Neural crest cell (in vitro differentiated cells): ENCODE data around the gene FBXL22. TPM values are rescaled to one million over a fixed set of nuclear protein-coding genes. Genes with fewer than 3 reads are reported as not detected.

ENCODE experiments used
- DNase-seq: peaks from one replicate; pipeline ENCODE4 v3.0.0; 2021; ENCODE audit warnings: low read depth, mixed read lengths, low spot score
- H3K27ac Mint-ChIP-seq: one replicate; pipeline ENCODE4 v1.8.0; 2021; ENCODE audit warnings: mild to moderate bottlenecking, mixed read lengths; ENCODE audit not compliant: unreplicated experiment
- H3K27me3 Mint-ChIP-seq: 2 replicates; pipeline ENCODE4 v1.8.0; 2021; ENCODE audit warnings: low read depth, mild to moderate bottlenecking, mixed read lengths
- H3K36me3 Mint-ChIP-seq: 2 replicates; pipeline ENCODE4 v1.8.0; 2021; ENCODE audit warnings: low read depth, mild to moderate bottlenecking, mixed read lengths
- H3K4me1 Mint-ChIP-seq: 2 replicates; pipeline ENCODE4 v1.8.0; 2021; ENCODE audit warnings: mixed read lengths
- H3K4me3 Mint-ChIP-seq: one replicate; pipeline ENCODE4 v1.8.0; 2021; ENCODE audit warnings: mild to moderate bottlenecking, mixed read lengths
- H3K9me3 Mint-ChIP-seq: 2 replicates; pipeline ENCODE4 v1.8.0; 2021; ENCODE audit warnings: mixed read lengths
- CTCF ChIP-seq: fragments of 200-600 bp; sonication (generic); conservative IDR thresholded peaks from 2 replicates; pipeline ENCODE4 v1.5.0; 2021; ENCODE audit warnings: antibody characterized with exemption, mild to moderate bottlenecking
- total RNA-seq: library from RNA; stranded (reverse); gene quantifications from 2 replicates; pipeline ENCODE4 v1.2.1, GENCODE V29; 2021

FBXL22 gene
- total RNA-seq, 1 donor from 2014 or later, result 0.93 TPM

- Mint-ChIP-seq H3K9me3 (no peaks in the 10 kb centered on the region), H3K4me3 (no peak overlapping the region), H3K4me1 (peaks cover 22% of the 10 kb centered on the region), H3K27ac (peak overlapping the region; percentile 44), H3K27me3 (no peaks in the 10 kb centered on the region), H3K36me3 (peaks cover 19% of the 10 kb centered on the region)
- no peak for DNase-seq
- no peak for TF ChIP-seq CTCF
Measured at GRCh38 chr15:63593705-63594671, 3.2 kb upstream of the FBXL22 start.

- no peak for TF ChIP-seq CTCF
- H3K4me1 Mint-ChIP-seq, result peaks cover 30% of the 10 kb centered on the region
- no peak for DNase-seq
- no peaks in the 10 kb centered on the region for H3K9me3 Mint-ChIP-seq
- H3K4me3 Mint-ChIP-seq, result no peak overlapping the region
- H3K27ac Mint-ChIP-seq, result no peak overlapping the region
- peaks cover 13% of the 10 kb centered on the region for H3K36me3 Mint-ChIP-seq
- no peaks in the 10 kb centered on the region for H3K27me3 Mint-ChIP-seq
Measured at GRCh38 chr15:63595065-63595464, 2.1 kb upstream of the FBXL22 start.

GRCh38 chr15:63595688-63596087 is 1.5 kb upstream of the FBXL22 start:
- Mint-ChIP-seq H3K27ac (no peak overlapping the region), H3K4me1 (peaks cover 31% of the 10 kb centered on the region), H3K36me3 (peaks cover 10% of the 10 kb centered on the region), H3K27me3 (no peaks in the 10 kb centered on the region), H3K4me3 (no peak overlapping the region), H3K9me3 (no peaks in the 10 kb centered on the region)
- no peak for TF ChIP-seq CTCF
- DNase-seq, result no peak

GRCh38 chr15:63596676-63597037 is 530 bp upstream of the FBXL22 start:
- Mint-ChIP-seq H3K4me1 (peaks cover 38% of the 10 kb centered on the region), H3K9me3 (no peaks in the 10 kb centered on the region), H3K27me3 (peaks cover 2% of the 10 kb centered on the region), H3K4me3 (peak overlapping the region; percentile 35), H3K36me3 (peaks cover 5% of the 10 kb centered on the region), H3K27ac (peak overlapping the region; percentile 72)
- TF ChIP-seq CTCF, result no peak
- DNase-seq, result no peak

- Mint-ChIP-seq H3K36me3 (peaks cover 4% of the 10 kb centered on the region), H3K4me3 (peak overlapping the region; percentile 87), H3K27me3 (peaks cover 11% of the 10 kb centered on the region), H3K9me3 (no peaks in the 10 kb centered on the region), H3K27ac (no peak overlapping the region), H3K4me1 (peaks cover 44% of the 10 kb centered on the region)
- TF ChIP-seq CTCF, result no peak
- no peak for DNase-seq
Measured at GRCh38 chr15:63597821-63598220, 634 bp downstream of the FBXL22 start.
